ENCODE measurements around the gene JUN.

JUN gene

GRCh38 chr1:58769809-58770320 lies 14.0 kb downstream of the JUN start:
- Histone ChIP-seq H3F3A (ENCODE audit: low read depth) (no peaks in the 10 kb centered on the region), H3K27me3 (ENCODE audit: insufficient read depth, low read length, poor library complexity, severe bottlenecking) (no peaks in the 10 kb centered on the region), H4K20me1 (ENCODE audit: insufficient read depth, low read length, poor library complexity, severe bottlenecking) (no peaks in the 10 kb centered on the region), H3K9me2 (replicated peaks; ENCODE audit: low read depth, low read length) (no peaks in the 10 kb centered on the region), H3K9me3 (ENCODE audit: insufficient read depth, low read depth, low read length) (no peaks in the 10 kb centered on the region), H3K4me1 (ENCODE audit: insufficient read depth, low read length, poor library complexity, severe bottlenecking) (peaks cover 16% of the 10 kb centered on the region), H3K4me2 (ENCODE audit: low read depth, low read length, poor library complexity, severe bottlenecking) (no peak overlapping the region), H3K79me2 (ENCODE audit: insufficient read depth, low read length) (no peaks in the 10 kb centered on the region), H3K4me3 (ENCODE audit: low read length, poor library complexity, severe bottlenecking) (no peak overlapping the region), H2AFZ (ENCODE audit: low read length) (no peak overlapping the region), H3K9ac (ENCODE audit: low read depth, low read length, poor library complexity, severe bottlenecking) (no peak overlapping the region), H3K36me3 (ENCODE audit: insufficient read depth, low read length) (no peaks in the 10 kb centered on the region)
- TF ChIP-seq CTCF (conservative IDR thresholded peaks at IDR 0.05; ENCODE audit: low read length) (no peak), EZH2phosphoT487 (IDR thresholded peaks at IDR 0.05; ENCODE audit: borderline replicate concordance) (no peak)

- no peak overlapping the region for H3K4me3 ChIP-seq (ENCODE audit: low read length, poor library complexity, severe bottlenecking)
- H3K79me2 ChIP-seq (ENCODE audit: insufficient read depth, low read length): no peaks in the 10 kb centered on the region
- H3K4me1 ChIP-seq (ENCODE audit: insufficient read depth, low read length, poor library complexity, severe bottlenecking): peaks cover 16% of the 10 kb centered on the region
- no peaks in the 10 kb centered on the region for H3F3A ChIP-seq (ENCODE audit: low read depth)
- H4K20me1 ChIP-seq (ENCODE audit: insufficient read depth, low read length, poor library complexity, severe bottlenecking): no peaks in the 10 kb centered on the region
- no peak overlapping the region for H3K9ac ChIP-seq (ENCODE audit: low read depth, low read length, poor library complexity, severe bottlenecking)
- no peak overlapping the region for H3K4me2 ChIP-seq (ENCODE audit: low read depth, low read length, poor library complexity, severe bottlenecking)
- H2AFZ ChIP-seq (ENCODE audit: low read length): no peak overlapping the region
- no peaks in the 10 kb centered on the region for H3K36me3 ChIP-seq (ENCODE audit: insufficient read depth, low read length)
- TF ChIP-seq EZH2phosphoT487 (IDR thresholded peaks at IDR 0.05; ENCODE audit: borderline replicate concordance) (no peak), CTCF (conservative IDR thresholded peaks at IDR 0.05; ENCODE audit: low read length) (peak; percentile 86)
- H3K9me2 ChIP-seq (replicated peaks; ENCODE audit: low read depth, low read length): no peaks in the 10 kb centered on the region
- H3K9me3 ChIP-seq (ENCODE audit: insufficient read depth, low read depth, low read length): no peaks in the 10 kb centered on the region
- H3K27me3 ChIP-seq (ENCODE audit: insufficient read depth, low read length, poor library complexity, severe bottlenecking): no peaks in the 10 kb centered on the region
These were observed 14.7 kb downstream of the JUN start for GRCh38 chr1:58768971-58769808.

GRCh38 chr1:58768191-58768731 lies 15.6 kb downstream of the JUN start:
- no peaks in the 10 kb centered on the region for H3K27me3 ChIP-seq (ENCODE audit: insufficient read depth, low read length, poor library complexity, severe bottlenecking)

More at GRCh38 chr1:58768191-58768731, 15.6 kb downstream of the JUN start:
- Histone ChIP-seq H3K4me2 (ENCODE audit: low read depth, low read length, poor library complexity, severe bottlenecking) (no peak overlapping the region), H3K9me3 (ENCODE audit: insufficient read depth, low read depth, low read length) (no peaks in the 10 kb centered on the region), H2AFZ (ENCODE audit: low read length) (no peak overlapping the region), H3K36me3 (ENCODE audit: insufficient read depth, low read length) (no peaks in the 10 kb centered on the region), H3K79me2 (ENCODE audit: insufficient read depth, low read length) (no peaks in the 10 kb centered on the region), H4K20me1 (ENCODE audit: insufficient read depth, low read length, poor library complexity, severe bottlenecking) (no peaks in the 10 kb centered on the region), H3K4me3 (ENCODE audit: low read length, poor library complexity, severe bottlenecking) (no peak overlapping the region), H3F3A (ENCODE audit: low read depth) (no peaks in the 10 kb centered on the region), H3K9me2 (replicated peaks; ENCODE audit: low read depth, low read length) (no peaks in the 10 kb centered on the region), H3K9ac (ENCODE audit: low read depth, low read length, poor library complexity, severe bottlenecking) (no peak overlapping the region), H3K4me1 (ENCODE audit: insufficient read depth, low read length, poor library complexity, severe bottlenecking) (peaks cover 6% of the 10 kb centered on the region)
- TF ChIP-seq EZH2phosphoT487 (IDR thresholded peaks at IDR 0.05; ENCODE audit: borderline replicate concordance) (no peak), CTCF (conservative IDR thresholded peaks at IDR 0.05; ENCODE audit: low read length) (no peak)

All from Loucy (cell line).